ENCODE results near the gene KIF5A. TPM values are rescaled to one million over a fixed set of nuclear protein-coding genes. Genes with fewer than 3 reads are reported as not detected.
"Not testable (repeated sequence)": the region's sequence is repeated elsewhere in the genome, so short reads cannot be mapped to it uniquely, and the experiment has no call there.

The KIF5A gene
- total RNA-seq, 1 donor, result 0.72 TPM

- TF ChIP-seq CTCF (IDR thresholded peaks at IDR 0.05; ENCODE audit: insufficient read depth, low read length), result no peak
- no peak overlapping the region for H3K4me3 ChIP-seq (ENCODE audit: low read depth, low read length)
- DNase-seq (ENCODE audit: low read depth), result no peak
Observed at GRCh38 chr12:57558864-57559263, 9.0 kb downstream of the KIF5A start.

GRCh38 chr12:57560516-57560915 lies 10.7 kb downstream of the KIF5A start:
- no peak for TF ChIP-seq CTCF (IDR thresholded peaks at IDR 0.05; ENCODE audit: insufficient read depth, low read length)
- H3K4me3 ChIP-seq (ENCODE audit: low read depth, low read length), result no peak overlapping the region
- DNase-seq (ENCODE audit: low read depth), result no peak

GRCh38 chr12:57561117-57561516 lies 11.3 kb downstream of the KIF5A start:
- DNase-seq (ENCODE audit: low read depth), result peak; percentile 33

GRCh38 chr12:57563358-57563757 lies 13.5 kb downstream of the KIF5A start:
- no peak overlapping the region for H3K4me3 ChIP-seq (ENCODE audit: low read depth, low read length)
- DNase-seq (ENCODE audit: low read depth), result no peak
- TF ChIP-seq CTCF (IDR thresholded peaks at IDR 0.05; ENCODE audit: insufficient read depth, low read length), result no peak

More at GRCh38 chr12:57561117-57561516, 11.3 kb downstream of the KIF5A start:
- not testable (repeated sequence) for H3K4me3 ChIP-seq (ENCODE audit: low read depth, low read length)

- H3K4me3 ChIP-seq (ENCODE audit: low read depth, low read length), result no peak overlapping the region
- TF ChIP-seq CTCF (IDR thresholded peaks at IDR 0.05; ENCODE audit: insufficient read depth, low read length), result no peak
- DNase-seq (ENCODE audit: low read depth), result no peak
Observed at GRCh38 chr12:57564178-57564740, 14.4 kb downstream of the KIF5A start.

- no peak for DNase-seq (ENCODE audit: low read depth)
Observed at GRCh38 chr12:57568838-57569237, 19.0 kb downstream of the KIF5A start.

GRCh38 chr12:57569858-57570257 lies 20.0 kb downstream of the KIF5A start:
- TF ChIP-seq CTCF (IDR thresholded peaks at IDR 0.05; ENCODE audit: insufficient read depth, low read length), result no peak
- DNase-seq (ENCODE audit: low read depth), result no peak
- no peak overlapping the region for H3K4me3 ChIP-seq (ENCODE audit: low read depth, low read length)

More at GRCh38 chr12:57568838-57569237, 19.0 kb downstream of the KIF5A start:
- no peak overlapping the region for H3K4me3 ChIP-seq (ENCODE audit: low read depth, low read length)
- no peak for TF ChIP-seq CTCF (IDR thresholded peaks at IDR 0.05; ENCODE audit: insufficient read depth, low read length)

GRCh38 chr12:57570438-57570837 lies 20.6 kb downstream of the KIF5A start:
- not testable (repeated sequence) for H3K4me3 ChIP-seq (ENCODE audit: low read depth, low read length); DNase-seq (ENCODE audit: low read depth)

All from fibroblast of the aortic adventitia (primary cell).